PFSK-1 (cell line): ENCODE data around the gene ZIM2.

Experiments
- POLR2AphosphoS5 ChIP-seq: IDR thresholded peaks from 2 replicates; pipeline ENCODE4 v1.6.1; 2012; ENCODE audit warnings: low read depth, mild to moderate bottlenecking, control low read depth, low read length, moderate library complexity
- TAF1 ChIP-seq: IDR thresholded peaks from 2 replicates; pipeline ENCODE4 v1.6.1; 2012; ENCODE audit warnings: low read length, control low read depth, borderline replicate concordance; ENCODE audit not compliant: insufficient read depth
- TF ChIP-seq, protein P1 (sequence below), 2 experiments: IDR thresholded peaks; 2 replicates each; pipeline versions ENCODE4 v1.6.1 to v1.8.0; 2011 to 2012; ENCODE audit warnings: low read depth in 2 of 2, low read length in 2 of 2, control low read depth in 1 of 2, inconsistent platforms in 1 of 2, mild to moderate bottlenecking in 1 of 2, moderate library complexity in 1 of 2; ENCODE audit not compliant: insufficient read depth in 1 of 2

DNA sequence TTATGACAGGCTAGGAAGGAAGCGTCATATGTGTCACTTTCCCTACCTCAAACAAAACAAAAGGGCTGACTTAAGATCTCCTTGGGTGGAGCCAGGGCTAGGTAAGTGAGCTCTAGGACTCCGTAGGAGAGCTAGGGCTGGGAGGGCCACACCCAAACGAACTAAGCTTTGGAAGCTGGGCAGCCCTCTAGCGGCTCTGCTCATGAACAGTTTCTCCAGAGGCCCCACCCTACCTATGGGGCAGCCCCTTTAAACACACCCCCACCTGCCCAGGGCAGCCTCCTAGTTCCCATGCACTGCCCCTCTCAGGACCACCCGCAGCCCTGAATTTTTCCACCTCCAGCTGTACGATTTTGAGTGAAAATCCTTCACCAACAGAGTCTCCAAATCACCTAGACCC is 3.5 kb downstream of the ZIM2 start:
- TF ChIP-seq, protein P1, sequence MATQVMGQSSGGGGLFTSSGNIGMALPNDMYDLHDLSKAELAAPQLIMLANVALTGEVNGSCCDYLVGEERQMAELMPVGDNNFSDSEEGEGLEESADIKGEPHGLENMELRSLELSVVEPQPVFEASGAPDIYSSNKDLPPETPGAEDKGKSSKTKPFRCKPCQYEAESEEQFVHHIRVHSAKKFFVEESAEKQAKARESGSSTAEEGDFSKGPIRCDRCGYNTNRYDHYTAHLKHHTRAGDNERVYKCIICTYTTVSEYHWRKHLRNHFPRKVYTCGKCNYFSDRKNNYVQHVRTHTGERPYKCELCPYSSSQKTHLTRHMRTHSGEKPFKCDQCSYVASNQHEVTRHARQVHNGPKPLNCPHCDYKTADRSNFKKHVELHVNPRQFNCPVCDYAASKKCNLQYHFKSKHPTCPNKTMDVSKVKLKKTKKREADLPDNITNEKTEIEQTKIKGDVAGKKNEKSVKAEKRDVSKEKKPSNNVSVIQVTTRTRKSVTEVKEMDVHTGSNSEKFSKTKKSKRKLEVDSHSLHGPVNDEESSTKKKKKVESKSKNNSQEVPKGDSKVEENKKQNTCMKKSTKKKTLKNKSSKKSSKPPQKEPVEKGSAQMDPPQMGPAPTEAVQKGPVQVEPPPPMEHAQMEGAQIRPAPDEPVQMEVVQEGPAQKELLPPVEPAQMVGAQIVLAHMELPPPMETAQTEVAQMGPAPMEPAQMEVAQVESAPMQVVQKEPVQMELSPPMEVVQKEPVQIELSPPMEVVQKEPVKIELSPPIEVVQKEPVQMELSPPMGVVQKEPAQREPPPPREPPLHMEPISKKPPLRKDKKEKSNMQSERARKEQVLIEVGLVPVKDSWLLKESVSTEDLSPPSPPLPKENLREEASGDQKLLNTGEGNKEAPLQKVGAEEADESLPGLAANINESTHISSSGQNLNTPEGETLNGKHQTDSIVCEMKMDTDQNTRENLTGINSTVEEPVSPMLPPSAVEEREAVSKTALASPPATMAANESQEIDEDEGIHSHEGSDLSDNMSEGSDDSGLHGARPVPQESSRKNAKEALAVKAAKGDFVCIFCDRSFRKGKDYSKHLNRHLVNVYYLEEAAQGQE (IDR thresholded peaks at IDR 0.05; ENCODE audit: insufficient read depth in 1 of 2, low read depth in 2 of 2, low read length in 2 of 2): no peak
- TF ChIP-seq POLR2AphosphoS5 (no peak), TAF1 (no peak)
